SH-SY5Y (cell line): ENCODE measurements around the gene TNFRSF6B.

Experiments
- GATA2 ChIP-seq: IDR thresholded peaks from 2 replicates; pipeline ENCODE4 v1.6.1; 2011; ENCODE audit warnings: mild to moderate bottlenecking, low read depth, low read length
- GATA3 ChIP-seq: IDR thresholded peaks from 2 replicates; pipeline ENCODE4 v1.6.1; 2011; ENCODE audit warnings: low read depth, mild to moderate bottlenecking, low read length, moderate library complexity

- TF ChIP-seq GATA2 (no peak), GATA3 (no peak)
These were observed 2.5 kb upstream of the TNFRSF6B start for GRCh38 chr20:63693733-63694583.
